KMS-11 (cell line): ENCODE measurements around the gene SYCP3.

Experiments used
- H2AFZ ChIP-seq: fragments of 200-600 bp; sonication (generic); 2 replicates; pipeline ENCODE4 v1.6.1; 2016; ENCODE audit warnings: antibody characterized with exemption, mixed run types, low read depth
- H3K27ac ChIP-seq: fragments of 200-600 bp; sonication (generic); 2 replicates; pipeline ENCODE4 v1.6.1; 2016; ENCODE audit warnings: mild to moderate bottlenecking, mixed run types
- H3K27me3 ChIP-seq: fragments of 200-600 bp; sonication (generic); 2 replicates; pipeline ENCODE4 v1.6.1; 2017; ENCODE audit warnings: mild to moderate bottlenecking, low read depth, mixed run types, moderate library complexity; ENCODE audit not compliant: insufficient read depth
- H3K36me3 ChIP-seq: fragments of 200-600 bp; sonication (generic); 2 replicates; pipeline ENCODE4 v1.6.1; 2017; ENCODE audit warnings: mild to moderate bottlenecking, mixed run types; ENCODE audit not compliant: insufficient read depth
- H3K4me1 ChIP-seq: fragments of 200-600 bp; sonication (generic); 2 replicates; pipeline ENCODE4 v1.6.1; 2016; ENCODE audit warnings: mild to moderate bottlenecking, low read depth, mixed run types; ENCODE audit not compliant: poor library complexity, severe bottlenecking
- H3K4me2 ChIP-seq: fragments of 200-600 bp; sonication (generic); 2 replicates; pipeline ENCODE4 v1.7.0; 2016; ENCODE audit warnings: mild to moderate bottlenecking, mixed run types
- H3K4me3 ChIP-seq: fragments of 200-600 bp; sonication (generic); IDR thresholded peaks from 2 replicates; pipeline ENCODE4 v1.6.1; 2017; ENCODE audit warnings: low read depth, low read length, mixed read lengths; ENCODE audit not compliant: insufficient read depth
- H3K79me2 ChIP-seq: fragments of 200-600 bp; sonication (generic); 2 replicates; pipeline ENCODE4 v1.6.1; 2016; ENCODE audit warnings: low read depth, mixed run types; ENCODE audit not compliant: insufficient read depth
- H3K9ac ChIP-seq: fragments of 200-600 bp; sonication (generic); 2 replicates; pipeline ENCODE4 v1.6.1; 2016; ENCODE audit warnings: mild to moderate bottlenecking, mixed run types
- H4K20me1 ChIP-seq: fragments of 200-600 bp; sonication (generic); 2 replicates; pipeline ENCODE4 v1.6.1; 2016; ENCODE audit warnings: mild to moderate bottlenecking, mixed run types; ENCODE audit not compliant: insufficient read depth
- CTCF ChIP-seq: fragments of 200-600 bp; sonication (generic); conservative IDR thresholded peaks from 2 replicates; pipeline ENCODE4 v1.6.1; 2017; ENCODE audit warnings: low read depth, mild to moderate bottlenecking, antibody characterized with exemption, low read length, moderate library complexity, mixed read lengths

SYCP3 gene

GRCh38 chr12:101768781-101769180 is 29.5 kb upstream of the SYCP3 start:
- no peaks in the 10 kb centered on the region for H3K36me3 ChIP-seq
- TF ChIP-seq CTCF = no peak
- peaks cover 38% of the 10 kb centered on the region for H3K4me1 ChIP-seq

DNA sequence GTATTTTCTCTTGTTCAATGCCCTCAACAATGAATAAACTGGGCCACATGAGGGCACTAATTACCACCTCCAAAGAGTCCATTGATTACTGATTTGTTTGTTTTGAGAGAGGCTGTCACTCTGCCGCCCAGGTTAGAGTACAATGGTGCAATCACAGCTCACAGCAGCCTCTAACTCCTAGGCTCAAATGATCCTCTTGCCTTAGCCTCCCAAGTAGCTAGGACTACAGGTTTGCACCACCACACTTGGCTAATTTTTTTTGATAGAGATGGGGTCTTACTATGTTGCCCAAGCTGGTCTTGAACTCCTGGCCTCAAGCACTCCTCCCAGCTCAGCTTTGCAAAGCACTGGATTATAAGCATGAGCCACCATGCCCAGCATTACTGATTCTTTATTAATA is 28.3 kb upstream of the SYCP3 start:
- H3K79me2 ChIP-seq = no peaks in the 10 kb centered on the region
- H3K4me1 ChIP-seq = peaks cover 26% of the 10 kb centered on the region
- H3K36me3 ChIP-seq = no peaks in the 10 kb centered on the region
- no peak overlapping the region for H2AFZ ChIP-seq
- no peaks in the 10 kb centered on the region for H3K27me3 ChIP-seq
- no peak overlapping the region for H3K27ac ChIP-seq
- H3K4me3 ChIP-seq = no peak overlapping the region
- H4K20me1 ChIP-seq = no peaks in the 10 kb centered on the region
- no peak for TF ChIP-seq CTCF
- H3K4me2 ChIP-seq = no peak overlapping the region
- H3K9ac ChIP-seq = no peak overlapping the region

More at GRCh38 chr12:101768781-101769180, 29.5 kb upstream of the SYCP3 start:
- Histone ChIP-seq H3K79me2 (no peaks in the 10 kb centered on the region), H2AFZ (no peak overlapping the region), H3K27me3 (no peaks in the 10 kb centered on the region), H4K20me1 (no peaks in the 10 kb centered on the region), H3K9ac (no peak overlapping the region), H3K4me3 (no peak overlapping the region), H3K4me2 (no peak overlapping the region), H3K27ac (no peak overlapping the region)

DNA sequence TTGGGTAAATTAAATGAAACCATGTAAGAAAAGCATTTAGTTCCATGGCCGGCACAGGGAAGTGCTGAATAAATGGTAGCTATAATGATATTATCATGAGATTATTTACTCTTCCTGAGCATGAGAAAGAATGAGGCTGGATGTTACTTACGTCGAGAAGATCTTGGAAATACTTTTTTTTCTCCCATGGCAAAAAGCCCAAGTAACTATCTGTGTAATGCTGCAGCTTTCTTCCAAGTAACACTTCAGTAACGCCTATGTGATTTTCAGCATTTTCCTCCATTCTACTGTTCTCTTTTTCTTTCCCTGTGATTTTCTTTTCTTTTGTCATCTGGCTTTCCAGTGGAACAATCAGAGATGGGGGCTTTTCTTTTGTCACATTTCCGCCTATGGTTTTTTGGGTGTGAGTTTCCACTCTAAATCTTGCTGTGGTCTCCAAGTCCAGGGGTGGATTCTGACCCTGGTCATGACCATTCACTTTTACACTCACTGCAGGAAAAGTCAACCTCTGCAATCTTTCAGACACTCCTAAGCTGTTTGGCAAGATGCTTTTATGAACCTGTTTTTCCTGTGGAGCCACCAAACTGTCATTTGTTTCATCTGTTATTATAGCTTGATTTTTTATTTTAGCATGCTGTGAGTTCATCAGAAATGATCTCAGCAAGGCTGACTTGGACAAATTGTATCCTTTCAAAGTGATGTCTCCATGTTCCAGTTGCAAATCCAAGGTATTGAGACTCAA is 25.0 kb upstream of the SYCP3 start:
- H3K9ac ChIP-seq = no peak overlapping the region
- H3K79me2 ChIP-seq = no peaks in the 10 kb centered on the region
- H3K4me2 ChIP-seq = no peak overlapping the region
- no peaks in the 10 kb centered on the region for H4K20me1 ChIP-seq
- no peaks in the 10 kb centered on the region for H3K36me3 ChIP-seq
- H3K27ac ChIP-seq = no peak overlapping the region
- peaks cover 9% of the 10 kb centered on the region for H3K4me1 ChIP-seq
- TF ChIP-seq CTCF = no peak
- no peaks in the 10 kb centered on the region for H3K27me3 ChIP-seq
- H3K4me3 ChIP-seq = no peak overlapping the region
- no peak overlapping the region for H2AFZ ChIP-seq

- Histone ChIP-seq H3K79me2 (no peaks in the 10 kb centered on the region), H4K20me1 (no peaks in the 10 kb centered on the region), H2AFZ (no peak overlapping the region), H3K27me3 (no peaks in the 10 kb centered on the region), H3K4me3 (no peak overlapping the region), H3K36me3 (no peaks in the 10 kb centered on the region), H3K4me2 (no peak overlapping the region), H3K4me1 (peaks cover 9% of the 10 kb centered on the region), H3K27ac (no peak overlapping the region), H3K9ac (no peak overlapping the region)
- TF ChIP-seq CTCF = no peak
Measured at GRCh38 chr12:101763246-101763931, 24.1 kb upstream of the SYCP3 start.
